Measurements from ENCODE around the gene FABP3. TPM values are rescaled to one million over a fixed set of nuclear protein-coding genes. Genes with fewer than 3 reads are reported as not detected.

Gene FABP3
- total and polyA plus RNA-seq, 10 of the 15 experiments (the other 5 are each of a cell fraction or from before 2014, with no cell fraction given) = 0.36 to 1.2 (median 0.67) TPM; not detected in 2

GRCh38 chr1:31412205-31412604 lies 39.3 kb upstream of the FABP3 start (continued):
- TF ChIP-seq ZBTB11 (CRISPR knock-in tag; IDR thresholded peaks at IDR 0.05) (no peak), ZNF207 (IDR thresholded peaks at IDR 0.05; ENCODE audit: borderline replicate concordance) (no peak), RAD21 (IDR thresholded peaks at IDR 0.05; ENCODE audit: insufficient read depth, low read depth, low read length) (no peak)

GRCh38 chr1:31410871-31411270 lies 38.0 kb upstream of the FABP3 start:
- in situ Hi-C loops (cut with MboI) = no loop called here
- CTCF ChIA-PET = interaction anchor here (1.7 to 5.7 kb wide), 4 partner anchors 10 to 225 kb away, joined by 4 to 39 read pairs (median 12); no protein-coding TSS in a partner anchor
- no peak overlapping the region for H3K9ac ChIP-seq (ENCODE audit: control insufficient read depth, insufficient read depth, low read length)

More at GRCh38 chr1:31410871-31411270, 38.0 kb upstream of the FABP3 start:
- WGBS (ENCODE audit: insufficient coverage, insufficient replicate concordance, low lambda C conversion rate, missing lambda C conversion rate) = 14% methylated on average over 4 of the region's 4 CpGs
- ATAC-seq (no peak), FAIRE-seq (no peak), DNase-seq (ENCODE audit: low read depth, low spot score) (no peak)
- Histone ChIP-seq H3K27ac (ENCODE audit: control insufficient read depth, insufficient read depth) (no peak overlapping the region), H2AFZ (ENCODE audit: control insufficient read depth, low read depth, low read length) (no peak overlapping the region), H3K27me3 (replicated peaks in 1 of 2; ENCODE audit: control insufficient read depth in 2 of 2, insufficient read depth in 2 of 2, low read length in 1 of 2) (peaks cover 2 to 12% of the 10 kb centered on the region in 2 experiments; a peak in 3 of 4 replicates), H3K4me2 (ENCODE audit: control insufficient read depth, insufficient read depth) (no peak overlapping the region), H3K9me3 (replicated peaks; ENCODE audit: control insufficient read depth, insufficient read depth, low read length) (no peaks in the 10 kb centered on the region), H4K20me1 (ENCODE audit: control insufficient read depth, insufficient read depth) (no peaks in the 10 kb centered on the region; the same call in 1 of the 2 replicates), H3K79me2 (ENCODE audit: control insufficient read depth, insufficient read depth, low read length) (no peaks in the 10 kb centered on the region), H3K36me3 (ENCODE audit: control insufficient read depth in 2 of 2, insufficient read depth in 2 of 2, low read length in 1 of 2) (no peaks in the 10 kb centered on the region), H3K4me1 (ENCODE audit: control insufficient read depth, insufficient read depth, low read length) (peaks cover 5% of the 10 kb centered on the region; the same call in 1 of the 2 replicates), H3K4me3 (no peak overlapping the region)
- intact Hi-C loops (cut with micrococcal nuclease; ENCODE audit: unreplicated experiment) = no loop called here
- TF ChIP-seq PKNOX1 (IDR thresholded peaks at IDR 0.05) (0 out of 2 replicates have a peak, but pooled peaks have one; percentile 10), BACH1 (IDR thresholded peaks at IDR 0.05; ENCODE audit: borderline replicate concordance) (no peak)
- ChIA-PET SMC1A (ENCODE audit: uncharacterized antibody, unreplicated experiment) (no interaction called here), RAD21 (ENCODE audit: unreplicated experiment) (no interaction called here), POLR2A (no interaction called here)
- BruUV-seq (replicated peaks) = no TSS peak

Data from GM12878 (cell line).